HG02973 (cell line): ENCODE results near the gene CDH8.
"Not testable (repeated sequence)": the region's sequence is repeated elsewhere in the genome, so short reads cannot be mapped to it uniquely, and the experiment has no call there.

Experiments
- ATAC-seq: cut with Tn5 transposase; IDR thresholded peaks from one replicate; pipeline ENCODE4 v1.9.1; 2021; ENCODE audit warnings: moderate library complexity; ENCODE audit not compliant: unreplicated experiment

CDH8 gene

GRCh38 chr16:61797296-61797795 lies 238.9 kb downstream of the CDH8 start:
- ATAC-seq = no peak

- no peak for ATAC-seq
Measured at GRCh38 chr16:61792194-61792909, 243.9 kb downstream of the CDH8 start.

- no peak for ATAC-seq
Measured at GRCh38 chr16:61791464-61791863, 244.8 kb downstream of the CDH8 start.

GRCh38 chr16:61781855-61782254 lies 254.4 kb downstream of the CDH8 start:
- ATAC-seq = not testable (repeated sequence)

DNA sequence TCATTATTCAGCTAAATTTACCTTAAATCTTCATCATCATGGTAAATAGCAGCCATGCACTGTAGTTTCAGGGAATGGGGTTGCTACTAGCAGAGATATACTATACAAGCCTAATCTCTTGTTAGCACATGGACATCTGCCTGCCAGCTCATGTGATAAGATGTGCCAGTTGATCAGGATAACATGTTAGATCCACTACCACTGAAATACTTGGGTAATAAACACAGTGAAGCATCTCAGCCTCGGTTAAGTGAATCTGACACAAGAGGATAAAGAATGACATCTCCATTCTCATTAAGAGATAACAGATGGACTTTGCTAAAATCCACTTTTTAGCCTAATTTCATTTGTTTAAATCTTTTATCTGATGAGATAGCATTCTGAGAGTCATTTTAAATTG lies 256.1 kb downstream of the CDH8 start:
- ATAC-seq = no peak

DNA sequence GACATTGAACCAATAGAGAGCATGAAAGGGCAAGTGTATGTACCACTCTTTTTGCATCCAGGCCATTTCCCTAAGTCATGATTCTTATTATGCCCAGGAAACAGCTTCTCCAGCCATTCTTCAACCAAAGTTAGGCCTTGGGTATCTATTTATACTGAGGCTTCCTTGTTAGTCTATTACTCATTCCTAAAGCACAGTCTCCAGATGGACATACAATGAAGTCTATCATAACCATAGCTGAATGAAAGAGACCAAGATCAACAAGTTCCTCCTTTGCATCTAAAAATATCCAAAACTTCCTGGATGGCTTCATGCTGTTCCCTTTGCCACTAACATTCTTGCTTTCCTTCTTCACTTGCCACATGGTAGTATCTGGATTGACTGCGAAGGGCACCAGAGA lies 265.9 kb downstream of the CDH8 start:
- no peak for ATAC-seq

DNA sequence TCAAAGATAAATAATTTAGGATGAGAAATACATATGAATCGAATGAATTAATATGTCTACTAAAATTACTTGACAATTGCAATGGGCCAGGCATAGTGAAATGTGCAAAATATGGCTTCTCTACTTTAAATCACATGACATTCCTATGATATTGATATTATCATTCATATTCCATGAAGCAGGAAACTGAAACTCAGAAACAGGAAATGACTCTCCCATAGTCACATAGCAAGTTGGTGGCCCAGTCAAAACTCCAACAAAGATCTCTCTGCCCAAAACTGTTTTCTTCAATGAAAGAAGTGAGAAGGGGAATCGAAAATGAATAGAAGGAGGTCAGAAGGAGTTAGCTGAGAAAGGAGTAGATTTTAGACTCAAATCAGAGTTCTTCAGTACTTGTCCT lies 272.2 kb downstream of the CDH8 start:
- no peak for ATAC-seq

DNA sequence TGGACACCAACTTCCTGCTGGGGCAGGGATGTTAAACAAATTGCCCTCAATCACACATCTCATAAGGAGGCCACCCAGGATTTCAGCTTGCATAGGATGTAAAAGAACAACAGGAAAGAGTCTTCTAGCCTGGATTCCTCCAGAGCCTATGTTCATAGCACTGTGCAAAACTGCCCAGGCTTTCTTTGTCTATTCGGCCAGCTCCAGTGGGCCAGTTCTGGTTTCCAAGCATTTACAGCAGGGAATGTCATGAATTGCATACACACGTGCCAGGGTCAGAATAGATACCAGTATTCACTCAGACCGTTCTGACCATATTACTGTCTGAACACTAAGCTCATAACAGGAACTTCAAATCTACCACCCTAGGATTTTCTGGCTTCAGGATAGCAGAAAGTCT lies 273.2 kb downstream of the CDH8 start:
- ATAC-seq = no peak

DNA sequence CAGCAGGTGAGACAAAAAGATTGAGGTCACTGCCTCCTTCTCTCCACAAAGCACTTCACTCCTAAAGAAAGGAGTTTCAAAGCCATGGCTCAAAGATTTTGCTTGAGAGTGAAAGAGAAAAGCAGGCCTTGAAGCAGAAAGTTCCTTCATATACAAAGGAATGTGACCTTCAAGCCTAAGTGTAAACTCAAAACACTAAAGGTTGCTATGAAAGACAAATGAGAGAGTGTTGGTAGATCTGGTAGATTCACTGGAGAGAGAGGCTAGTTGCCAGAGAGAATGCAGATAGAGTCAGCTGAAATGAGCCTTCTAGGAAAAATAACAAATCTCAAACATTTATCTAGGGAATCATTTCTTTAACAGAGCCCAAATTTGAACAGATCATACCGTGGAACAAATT lies 305.2 kb downstream of the CDH8 start:
- no peak for ATAC-seq

DNA sequence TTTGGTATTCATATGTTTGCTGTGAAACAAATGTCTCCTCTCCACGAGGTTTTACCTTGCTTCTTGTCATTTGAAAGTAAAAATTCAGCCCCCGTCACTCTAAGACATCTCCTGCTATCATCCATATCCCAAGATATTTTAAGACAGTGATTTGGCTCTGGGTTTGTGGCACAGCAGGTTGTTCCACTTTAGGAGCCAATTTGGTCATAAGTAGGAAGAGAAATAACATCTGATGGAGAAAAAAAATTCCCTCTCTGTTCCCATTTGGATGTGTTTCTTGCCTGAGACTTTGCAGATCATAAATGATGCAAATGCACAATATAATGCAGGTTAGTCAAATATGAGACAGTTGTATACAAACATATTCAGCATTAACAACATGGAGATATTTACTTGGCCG lies 309.5 kb downstream of the CDH8 start:
- no peak for ATAC-seq

GRCh38 chr16:61726125-61726524 lies 310.1 kb downstream of the CDH8 start:
- ATAC-seq = no peak

DNA sequence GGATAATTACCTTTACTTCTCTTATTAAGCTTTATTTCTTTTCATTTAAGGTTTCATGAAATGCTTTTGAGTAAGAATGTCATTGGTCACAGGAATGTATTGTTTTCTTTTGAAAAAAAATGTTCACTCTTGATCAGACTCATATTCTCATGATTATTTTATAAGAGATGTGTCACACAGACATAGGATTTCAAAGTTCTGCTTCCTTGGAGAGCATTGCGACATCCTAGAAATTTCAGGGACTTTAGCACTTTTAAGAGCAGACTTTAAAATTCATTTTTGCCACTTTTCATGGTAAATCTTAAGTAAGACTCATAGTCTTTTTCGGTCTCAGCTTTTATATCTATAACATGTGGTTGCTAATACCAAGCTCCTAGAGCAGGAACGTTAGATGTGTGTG lies 314.7 kb downstream of the CDH8 start:
- ATAC-seq = no peak

GRCh38 chr16:61715393-61715792 lies 320.8 kb downstream of the CDH8 start:
- no peak for ATAC-seq

GRCh38 chr16:61713787-61714186 lies 322.5 kb downstream of the CDH8 start:
- no peak for ATAC-seq

GRCh38 chr16:61699640-61700039 lies 336.6 kb downstream of the CDH8 start:
- not testable (repeated sequence) for ATAC-seq

DNA sequence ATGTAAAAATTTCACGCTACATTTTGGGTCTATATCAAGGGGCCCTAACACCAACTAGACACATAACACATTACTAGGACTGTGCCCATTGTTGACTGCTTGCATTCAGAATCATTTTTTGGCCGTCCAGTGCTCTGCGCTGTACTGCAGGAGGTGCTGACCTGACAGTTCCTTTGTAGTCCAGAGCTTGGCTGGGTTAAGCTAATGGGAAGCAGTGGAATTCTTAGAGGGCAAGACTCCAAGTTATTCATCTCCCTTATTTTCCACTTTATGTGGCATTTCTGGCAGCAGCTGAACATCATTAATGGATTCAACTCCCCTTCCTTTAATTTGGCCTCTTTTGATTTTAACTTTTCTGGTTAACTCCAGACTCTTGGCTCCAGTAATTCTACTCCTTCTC lies 351.7 kb downstream of the CDH8 start:
- no peak for ATAC-seq

- no peak for ATAC-seq
Measured at GRCh38 chr16:61681673-61682072, 354.6 kb downstream of the CDH8 start.

DNA sequence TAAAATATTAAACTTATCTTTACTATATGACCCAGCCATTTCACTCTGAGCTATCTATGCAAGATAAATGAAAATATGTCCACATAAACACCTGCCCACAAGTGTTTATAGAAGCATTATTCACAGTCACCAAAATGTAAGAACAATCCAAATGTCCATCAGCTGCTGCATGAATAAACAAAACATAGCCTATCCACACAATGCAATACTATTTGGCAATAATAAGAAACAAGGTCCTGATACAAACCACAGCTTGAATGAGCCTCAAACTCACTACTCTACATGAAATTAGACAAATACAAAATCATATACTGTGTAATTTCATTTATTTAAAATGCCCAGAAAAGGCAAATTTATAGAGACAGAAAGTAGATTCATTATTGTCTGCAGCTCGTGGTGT lies 355.1 kb downstream of the CDH8 start:
- no peak for ATAC-seq

- no peak for ATAC-seq
Measured at GRCh38 chr16:61678182-61678581, 358.1 kb downstream of the CDH8 start.

DNA sequence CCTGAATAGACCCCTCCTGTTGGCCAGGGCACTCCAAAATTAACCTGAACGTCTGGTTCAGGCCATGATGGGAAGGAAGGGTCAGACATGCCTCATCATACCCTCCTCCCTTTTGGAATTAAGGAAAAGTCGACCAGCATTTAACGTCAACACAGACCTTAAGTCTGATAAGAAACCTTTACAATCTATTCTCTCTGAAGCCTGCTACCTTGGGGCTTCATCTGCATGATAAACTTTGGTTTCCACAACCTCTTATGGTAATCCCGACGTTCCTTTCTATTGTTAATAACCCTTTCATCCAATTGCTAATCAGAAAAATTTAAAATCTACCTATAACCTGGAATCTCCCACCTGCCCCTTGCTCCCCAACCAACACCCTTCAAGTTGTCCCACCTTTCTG lies 358.5 kb downstream of the CDH8 start:
- ATAC-seq = no peak

DNA sequence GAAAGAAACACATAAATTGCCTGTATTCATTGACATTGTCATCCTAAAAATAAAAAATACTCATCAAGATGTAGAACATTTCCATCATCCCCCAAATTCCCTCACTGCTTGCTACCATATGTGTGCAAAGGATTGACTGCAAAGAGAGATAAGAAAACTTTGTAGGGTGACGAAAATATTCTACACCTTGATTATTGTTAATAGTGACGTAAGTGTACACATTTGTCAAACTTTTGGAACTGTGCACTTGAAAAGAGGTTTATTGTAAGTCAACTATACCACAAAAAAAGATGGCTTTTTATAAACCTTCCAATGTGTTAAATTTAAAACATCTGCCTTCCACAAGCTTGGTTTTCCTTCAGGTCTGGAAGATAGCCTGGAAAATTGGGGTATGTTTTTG lies 359.5 kb downstream of the CDH8 start:
- no peak for ATAC-seq

GRCh38 chr16:61671161-61671560 lies 365.1 kb downstream of the CDH8 start:
- no peak for ATAC-seq

DNA sequence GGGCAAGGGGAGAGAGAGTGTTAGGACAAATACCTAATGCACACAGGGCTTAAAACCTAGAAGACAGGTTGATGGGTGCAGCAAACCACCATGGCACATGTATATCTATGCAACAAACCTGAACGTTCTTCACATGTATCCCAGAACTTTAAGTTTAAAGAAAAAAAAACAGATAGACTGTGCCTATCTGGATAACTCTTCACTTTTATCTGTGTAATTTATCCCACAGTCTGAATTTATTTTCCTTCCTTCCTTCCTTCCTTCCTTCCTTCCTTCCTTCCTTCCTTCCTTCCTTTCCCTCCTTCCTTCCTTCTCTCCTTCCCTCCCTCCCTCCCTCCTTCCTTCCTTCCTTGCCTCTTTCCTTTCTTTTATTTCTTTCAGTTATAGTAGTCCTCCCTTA lies 370.7 kb downstream of the CDH8 start:
- no peak for ATAC-seq
